ENCODE results near the gene HPS5.

The HPS5 gene

GRCh38 chr11:18317551-18317950, 4.4 kb downstream of the HPS5 start:
- Histone ChIP-seq H3K36me3 (ENCODE audit: control insufficient read depth, insufficient read depth, low read length) (no peaks in the 10 kb centered on the region; the same call in none of the 2 replicates), H3K4me3 (replicated peaks; ENCODE audit: low read depth, low read length) (no peak overlapping the region), H3K27me3 (replicated peaks; ENCODE audit: control insufficient read depth, insufficient read depth, low read length) (no peaks in the 10 kb centered on the region)
- no peak for TF ChIP-seq CTCF (IDR thresholded peaks at IDR 0.05; ENCODE audit: insufficient read depth, low read length, poor library complexity, severe bottlenecking)
- no peak for DNase-seq (ENCODE audit: extremely low read depth, insufficient read length)

- H3K27me3 ChIP-seq (replicated peaks; ENCODE audit: control insufficient read depth, insufficient read depth, low read length): no peaks in the 10 kb centered on the region
- TF ChIP-seq CTCF (IDR thresholded peaks at IDR 0.05; ENCODE audit: insufficient read depth, low read length, poor library complexity, severe bottlenecking): no peak
- DNase-seq (ENCODE audit: extremely low read depth, insufficient read length): no peak
- no peaks in the 10 kb centered on the region; the same call in none of the 2 replicates for H3K36me3 ChIP-seq (ENCODE audit: control insufficient read depth, insufficient read depth, low read length)
- H3K4me3 ChIP-seq (replicated peaks; ENCODE audit: low read depth, low read length): no peak overlapping the region
Measured at GRCh38 chr11:18315893-18316292, 6.0 kb downstream of the HPS5 start.

- no peak for DNase-seq (ENCODE audit: extremely low read depth, insufficient read length)
- Histone ChIP-seq H3K4me3 (replicated peaks; ENCODE audit: low read depth, low read length) (no peak overlapping the region), H3K27me3 (replicated peaks; ENCODE audit: control insufficient read depth, insufficient read depth, low read length) (no peaks in the 10 kb centered on the region), H3K36me3 (ENCODE audit: control insufficient read depth, insufficient read depth, low read length) (peaks cover under 1% of the 10 kb centered on the region)
- no peak for TF ChIP-seq CTCF (IDR thresholded peaks at IDR 0.05; ENCODE audit: insufficient read depth, low read length, poor library complexity, severe bottlenecking)
Measured at GRCh38 chr11:18314784-18315523, 7.0 kb downstream of the HPS5 start.

GRCh38 chr11:18313965-18314763, 7.8 kb downstream of the HPS5 start:
- no peak for TF ChIP-seq CTCF (IDR thresholded peaks at IDR 0.05; ENCODE audit: insufficient read depth, low read length, poor library complexity, severe bottlenecking)
- Histone ChIP-seq H3K27me3 (replicated peaks; ENCODE audit: control insufficient read depth, insufficient read depth, low read length) (no peaks in the 10 kb centered on the region), H3K36me3 (ENCODE audit: control insufficient read depth, insufficient read depth, low read length) (peaks cover 5% of the 10 kb centered on the region), H3K4me3 (replicated peaks; ENCODE audit: low read depth, low read length) (no peak overlapping the region)
- DNase-seq (ENCODE audit: extremely low read depth, insufficient read length): no peak

GRCh38 chr11:18312663-18313420, 9.1 kb downstream of the HPS5 start:
- DNase-seq (ENCODE audit: extremely low read depth, insufficient read length): no peak
- H3K36me3 ChIP-seq (ENCODE audit: control insufficient read depth, insufficient read depth, low read length): peaks cover 6% of the 10 kb centered on the region

More at GRCh38 chr11:18312663-18313420, 9.1 kb downstream of the HPS5 start:
- no peak for TF ChIP-seq CTCF (IDR thresholded peaks at IDR 0.05; ENCODE audit: insufficient read depth, low read length, poor library complexity, severe bottlenecking)
- no peak overlapping the region for H3K4me3 ChIP-seq (replicated peaks; ENCODE audit: low read depth, low read length)
- no peaks in the 10 kb centered on the region for H3K27me3 ChIP-seq (replicated peaks; ENCODE audit: control insufficient read depth, insufficient read depth, low read length)
